Loucy (cell line): ENCODE results near the gene SLC7A6OS.

Experiments
- H2AFZ ChIP-seq: fragments of 200-600 bp; sonication (generic); 2 replicates; pipeline ENCODE4 v1.6.0; 2016; ENCODE audit warnings: antibody characterized with exemption, mild to moderate bottlenecking, low read length, moderate library complexity
- H3F3A ChIP-seq: fragments of 200-600 bp; 2 replicates; pipeline ENCODE4 v1.6.0; 2016; ENCODE audit warnings: antibody characterized with exemption, low read depth, mild to moderate bottlenecking
- H3K27me3 ChIP-seq: fragments of 200-600 bp; sonication (generic); 2 replicates; pipeline ENCODE4 v1.6.1; 2014; ENCODE audit warnings: low read length, mild to moderate bottlenecking; ENCODE audit not compliant: insufficient read depth, poor library complexity, severe bottlenecking
- H3K36me3 ChIP-seq: fragments of 200-600 bp; sonication (generic); 2 replicates; pipeline ENCODE4 v1.6.1; 2016; ENCODE audit warnings: low read length; ENCODE audit not compliant: insufficient read depth
- H3K4me1 ChIP-seq: fragments of 200-600 bp; sonication (generic); 2 replicates; pipeline ENCODE4 v1.5.1; 2014; ENCODE audit warnings: low read length, mild to moderate bottlenecking; ENCODE audit not compliant: insufficient read depth, poor library complexity, severe bottlenecking
- H3K4me2 ChIP-seq: fragments of 200-600 bp; sonication (generic); 2 replicates; pipeline ENCODE4 v1.6.0; 2014; ENCODE audit warnings: antibody characterized with exemption, low read length, low read depth, mild to moderate bottlenecking; ENCODE audit not compliant: poor library complexity, severe bottlenecking
- H3K4me3 ChIP-seq: fragments of 200-600 bp; sonication (generic); 2 replicates; pipeline ENCODE4 v1.5.1; 2014; ENCODE audit warnings: low read length, mild to moderate bottlenecking, mixed read lengths; ENCODE audit not compliant: poor library complexity, severe bottlenecking
- H3K79me2 ChIP-seq: fragments of 200-600 bp; sonication (generic); 2 replicates; pipeline ENCODE4 v1.6.1; 2014; ENCODE audit warnings: low read length; ENCODE audit not compliant: insufficient read depth
- H3K9ac ChIP-seq: fragments of 200-600 bp; sonication (generic); 2 replicates; pipeline ENCODE4 v1.6.0; 2014; ENCODE audit warnings: mild to moderate bottlenecking, low read depth, low read length, moderate library complexity; ENCODE audit not compliant: poor library complexity, severe bottlenecking
- H3K9me2 ChIP-seq: fragments of 200-600 bp; sonication (generic); replicated peaks from 2 replicates; pipeline ENCODE4 v1.6.1; 2016; ENCODE audit warnings: low read depth, low read length, mixed read lengths
- H3K9me3 ChIP-seq: fragments of 200-600 bp; sonication (generic); 2 replicates; pipeline ENCODE4 v1.6.1; 2014; ENCODE audit warnings: mild to moderate bottlenecking, antibody characterized with exemption, low read length, low read depth; ENCODE audit not compliant: insufficient read depth
- H4K20me1 ChIP-seq: fragments of 200-600 bp; sonication (generic); 2 replicates; pipeline ENCODE4 v1.6.0; 2014; ENCODE audit warnings: antibody characterized with exemption, low read length, mild to moderate bottlenecking; ENCODE audit not compliant: insufficient read depth, poor library complexity, severe bottlenecking
- EZH2phosphoT487 ChIP-seq: fragments of 200-600 bp; IDR thresholded peaks from 2 replicates; pipeline ENCODE4 v1.6.1; 2018; ENCODE audit warnings: antibody characterized with exemption, mild to moderate bottlenecking, moderate library complexity, borderline replicate concordance
- TF ChIP-seq, protein P1 (sequence below): fragments of 200-600 bp; sonication (generic); conservative IDR thresholded peaks from 2 replicates; pipeline ENCODE4 v1.5.1; 2014; ENCODE audit warnings: mild to moderate bottlenecking, antibody characterized with exemption, low read length

The SLC7A6OS gene

DNA sequence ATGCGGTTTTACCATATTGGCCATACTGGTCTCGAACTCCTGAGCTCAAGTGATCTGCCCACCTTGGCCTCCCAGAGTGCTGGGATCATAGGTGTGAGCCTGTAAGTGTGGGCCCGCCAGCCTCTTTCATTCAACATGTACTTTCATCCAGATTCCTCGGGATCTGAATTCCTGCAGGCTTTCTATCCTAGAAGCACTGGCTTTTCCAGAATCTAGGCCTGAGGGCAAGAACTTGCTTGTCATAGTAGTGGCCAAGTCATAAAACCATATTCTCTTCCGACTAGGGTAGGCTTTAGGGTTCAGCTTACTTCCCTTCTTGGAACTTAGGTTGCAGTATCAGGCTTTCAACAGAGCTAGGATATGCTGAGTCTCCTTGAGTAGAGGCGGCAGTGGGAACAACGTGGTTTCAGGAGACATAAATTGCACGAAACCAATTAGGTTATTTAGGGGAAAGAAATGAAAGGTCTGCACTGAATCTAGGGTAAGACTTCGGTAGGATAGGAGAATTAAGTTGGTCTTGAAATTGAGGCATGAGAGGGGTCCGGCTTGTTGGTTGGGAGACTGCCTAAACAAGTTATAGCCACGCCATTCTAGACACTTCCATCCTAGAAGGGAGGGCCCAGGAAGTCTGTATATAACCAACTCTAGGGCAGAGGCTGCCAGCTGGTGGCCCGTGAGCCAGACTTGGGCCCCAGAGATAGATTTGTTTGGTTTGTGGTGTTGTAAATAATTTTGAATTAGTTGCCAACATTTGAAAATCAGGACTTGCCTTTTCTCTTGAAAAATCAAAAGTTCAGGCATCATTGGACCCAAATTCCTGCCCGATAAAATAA, 30.8 kb downstream of the SLC7A6OS start:
- Histone ChIP-seq H3K36me3 (peaks cover 9% of the 10 kb centered on the region; the same call in 1 of the 2 replicates), H3K79me2 (peaks cover 44% of the 10 kb centered on the region), H3K9me3 (no peaks in the 10 kb centered on the region), H3K4me2 (no peak overlapping the region), H4K20me1 (peaks cover 3% of the 10 kb centered on the region), H3K9ac (no peak overlapping the region), H3K9me2 (no peaks in the 10 kb centered on the region), H3K27me3 (no peaks in the 10 kb centered on the region), H2AFZ (no peak overlapping the region), H3F3A (peaks cover 8% of the 10 kb centered on the region; the same call in 1 of the 2 replicates), H3K4me3 (no peak overlapping the region), H3K4me1 (peaks cover 37% of the 10 kb centered on the region)
- TF ChIP-seq, protein P1, sequence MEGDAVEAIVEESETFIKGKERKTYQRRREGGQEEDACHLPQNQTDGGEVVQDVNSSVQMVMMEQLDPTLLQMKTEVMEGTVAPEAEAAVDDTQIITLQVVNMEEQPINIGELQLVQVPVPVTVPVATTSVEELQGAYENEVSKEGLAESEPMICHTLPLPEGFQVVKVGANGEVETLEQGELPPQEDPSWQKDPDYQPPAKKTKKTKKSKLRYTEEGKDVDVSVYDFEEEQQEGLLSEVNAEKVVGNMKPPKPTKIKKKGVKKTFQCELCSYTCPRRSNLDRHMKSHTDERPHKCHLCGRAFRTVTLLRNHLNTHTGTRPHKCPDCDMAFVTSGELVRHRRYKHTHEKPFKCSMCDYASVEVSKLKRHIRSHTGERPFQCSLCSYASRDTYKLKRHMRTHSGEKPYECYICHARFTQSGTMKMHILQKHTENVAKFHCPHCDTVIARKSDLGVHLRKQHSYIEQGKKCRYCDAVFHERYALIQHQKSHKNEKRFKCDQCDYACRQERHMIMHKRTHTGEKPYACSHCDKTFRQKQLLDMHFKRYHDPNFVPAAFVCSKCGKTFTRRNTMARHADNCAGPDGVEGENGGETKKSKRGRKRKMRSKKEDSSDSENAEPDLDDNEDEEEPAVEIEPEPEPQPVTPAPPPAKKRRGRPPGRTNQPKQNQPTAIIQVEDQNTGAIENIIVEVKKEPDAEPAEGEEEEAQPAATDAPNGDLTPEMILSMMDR: no peak
- no peak for TF ChIP-seq EZH2phosphoT487

- Histone ChIP-seq H3K4me1 (peaks cover 40% of the 10 kb centered on the region), H2AFZ (no peak overlapping the region), H3K79me2 (peaks cover 62% of the 10 kb centered on the region), H3K4me3 (peak overlapping the region; percentile 15), H3F3A (0 out of 2 replicates have a peak, but pooled peaks cover 2% of the 10 kb centered on the region), H3K36me3 (peaks cover 15% of the 10 kb centered on the region; the same call in 1 of the 2 replicates), H4K20me1 (peaks cover 3% of the 10 kb centered on the region), H3K9me3 (no peaks in the 10 kb centered on the region), H3K4me2 (peak overlapping the region; percentile 41), H3K9me2 (no peaks in the 10 kb centered on the region), H3K27me3 (no peaks in the 10 kb centered on the region), H3K9ac (peak overlapping the region; percentile 68)
- TF ChIP-seq, protein P1: no peak
- no peak for TF ChIP-seq EZH2phosphoT487
Observed at GRCh38 chr16:68276223-68276622, 34.5 kb downstream of the SLC7A6OS start.

DNA sequence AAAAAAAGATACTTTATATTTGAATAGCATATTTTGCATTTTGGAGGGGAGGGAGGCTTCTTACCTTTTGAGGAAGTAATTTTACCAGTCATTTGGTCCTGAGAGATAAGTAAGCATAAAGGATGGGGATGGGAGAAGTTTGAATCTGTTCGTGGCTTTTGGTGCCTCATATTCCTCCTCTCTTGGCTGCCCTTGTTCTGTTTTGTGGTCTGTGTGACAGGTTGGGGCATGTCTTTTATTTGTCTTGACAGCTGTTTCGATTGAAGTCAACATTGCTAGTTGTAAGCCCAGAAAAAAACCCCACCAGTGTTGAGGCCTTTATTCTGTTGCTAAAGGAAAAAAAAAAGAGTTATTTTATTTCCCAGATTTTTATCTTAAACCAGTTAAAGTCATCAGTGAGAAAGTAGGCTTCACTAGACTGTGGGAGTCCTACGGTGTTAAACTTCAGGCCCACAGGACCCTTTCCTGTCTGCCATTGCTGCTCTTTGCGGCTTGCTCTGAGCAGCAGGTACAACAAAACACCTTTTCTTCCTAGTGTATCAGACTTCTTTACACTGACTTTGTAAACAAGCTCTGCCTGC, 35.0 kb downstream of the SLC7A6OS start:
- H3K9ac ChIP-seq: peak overlapping the region; percentile 68
- H2AFZ ChIP-seq: no peak overlapping the region
- 0 out of 2 replicates have a peak, but pooled peaks cover 2% of the 10 kb centered on the region for H3F3A ChIP-seq
- TF ChIP-seq, protein P1: no peak
- TF ChIP-seq EZH2phosphoT487: no peak
- peaks cover 63% of the 10 kb centered on the region for H3K79me2 ChIP-seq
- no peaks in the 10 kb centered on the region for H3K9me3 ChIP-seq
- H4K20me1 ChIP-seq: peaks cover 3% of the 10 kb centered on the region
- peak overlapping the region; percentile 15 for H3K4me3 ChIP-seq
- no peaks in the 10 kb centered on the region for H3K9me2 ChIP-seq
- H3K4me2 ChIP-seq: peak overlapping the region; percentile 41
- H3K36me3 ChIP-seq: peaks cover 15% of the 10 kb centered on the region; the same call in 1 of the 2 replicates
- no peaks in the 10 kb centered on the region for H3K27me3 ChIP-seq
- H3K4me1 ChIP-seq: peaks cover 38% of the 10 kb centered on the region
